HCT116 (cell line): ENCODE data around the gene CRBN.
A peak's percentile ranks its signal among the peaks of the same experiment; 100 is the strongest.

Source experiments
- ELF1 ChIP-seq: IDR thresholded peaks from 2 replicates; pipeline ENCODE4 v1.6.1; 2012; ENCODE audit warnings: low read depth, borderline replicate concordance
- TF ChIP-seq, protein P1 (sequence below), 3 experiments: fragments of 200-600 bp in 1 of 3; sonication (generic) in 1 of 3; IDR thresholded peaks in 2 of 3; conservative IDR thresholded peaks in 1 of 3; 2 replicates each; pipeline ENCODE4 v1.5.1; 2012 to 2017; ENCODE audit warnings: low read depth in 2 of 3, low read length in 2 of 3, antibody characterized with exemption in 1 of 3, borderline replicate concordance in 1 of 3, control low read depth in 1 of 3, mild to moderate bottlenecking in 1 of 3, mixed read lengths in 1 of 3, mixed run types in 1 of 3, moderate library complexity in 1 of 3; ENCODE audit not compliant: insufficient read depth in 1 of 3

DNA sequence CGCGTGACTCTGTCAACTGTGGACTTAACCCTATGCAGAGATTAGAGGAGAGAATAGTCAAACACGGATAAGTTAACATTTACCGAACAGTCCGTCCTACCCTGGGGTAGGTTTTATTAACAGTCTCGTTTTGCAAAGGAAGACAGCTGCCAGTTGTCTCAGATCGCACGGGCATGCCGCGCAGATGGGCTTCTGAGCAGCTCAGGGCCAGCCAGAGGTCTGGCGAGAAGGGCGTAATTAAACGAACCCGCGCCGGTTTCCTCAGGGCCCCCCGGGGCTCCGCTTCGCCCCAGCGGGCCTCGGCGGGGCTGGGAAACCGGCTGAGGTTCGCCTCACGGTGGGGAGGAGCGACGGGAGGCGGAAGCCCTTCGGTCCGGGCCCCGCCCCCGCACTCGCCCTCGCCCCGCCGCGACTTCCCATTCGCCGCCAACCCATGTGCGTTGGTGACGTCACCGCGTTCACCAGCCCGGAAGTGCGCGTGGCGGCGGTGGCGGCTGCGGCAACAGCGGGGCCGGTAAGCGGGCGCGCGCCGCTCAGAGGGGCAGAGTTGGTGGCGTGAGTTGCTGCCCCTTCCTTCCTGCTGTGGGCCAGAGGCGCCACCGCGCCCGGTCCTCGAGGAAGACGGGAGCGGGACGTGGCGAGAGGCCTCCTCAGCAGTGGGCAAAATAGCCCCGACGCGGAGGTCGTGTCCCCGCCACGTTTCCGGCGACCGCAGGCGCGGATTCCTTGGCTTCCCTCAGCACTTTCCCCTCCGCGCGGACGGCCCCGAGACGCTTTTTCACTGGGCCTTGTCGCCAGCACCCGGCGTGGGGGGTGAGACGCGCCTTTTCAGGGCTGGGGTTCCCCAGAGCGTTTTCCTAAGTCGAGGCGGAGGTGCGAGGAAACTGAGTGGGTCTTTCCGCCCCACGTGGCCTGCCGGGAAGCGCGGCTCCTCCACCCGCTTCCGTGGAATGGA, 52.7 kb downstream of the CRBN start, which contains the start of gene TRNT1:
- TF ChIP-seq, protein P1, sequence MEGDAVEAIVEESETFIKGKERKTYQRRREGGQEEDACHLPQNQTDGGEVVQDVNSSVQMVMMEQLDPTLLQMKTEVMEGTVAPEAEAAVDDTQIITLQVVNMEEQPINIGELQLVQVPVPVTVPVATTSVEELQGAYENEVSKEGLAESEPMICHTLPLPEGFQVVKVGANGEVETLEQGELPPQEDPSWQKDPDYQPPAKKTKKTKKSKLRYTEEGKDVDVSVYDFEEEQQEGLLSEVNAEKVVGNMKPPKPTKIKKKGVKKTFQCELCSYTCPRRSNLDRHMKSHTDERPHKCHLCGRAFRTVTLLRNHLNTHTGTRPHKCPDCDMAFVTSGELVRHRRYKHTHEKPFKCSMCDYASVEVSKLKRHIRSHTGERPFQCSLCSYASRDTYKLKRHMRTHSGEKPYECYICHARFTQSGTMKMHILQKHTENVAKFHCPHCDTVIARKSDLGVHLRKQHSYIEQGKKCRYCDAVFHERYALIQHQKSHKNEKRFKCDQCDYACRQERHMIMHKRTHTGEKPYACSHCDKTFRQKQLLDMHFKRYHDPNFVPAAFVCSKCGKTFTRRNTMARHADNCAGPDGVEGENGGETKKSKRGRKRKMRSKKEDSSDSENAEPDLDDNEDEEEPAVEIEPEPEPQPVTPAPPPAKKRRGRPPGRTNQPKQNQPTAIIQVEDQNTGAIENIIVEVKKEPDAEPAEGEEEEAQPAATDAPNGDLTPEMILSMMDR (IDR thresholded peaks at IDR 0.05 in 2 of 3, conservative IDR thresholded peaks at IDR 0.05 in 1 of 3; ENCODE audit: borderline replicate concordance in 1 of 3, insufficient read depth in 1 of 3, low read depth in 2 of 3, low read length in 2 of 3): no peak
- peak; percentile 87 for TF ChIP-seq ELF1
